HG02571 (cell line): ENCODE measurements around the gene PDLIM7.

ENCODE experiments used
- ATAC-seq: cut with Tn5 transposase; IDR thresholded peaks from one replicate; pipeline ENCODE4 v1.9.1; 2021; ENCODE audit warnings: mild to moderate bottlenecking, moderate library complexity; ENCODE audit not compliant: unreplicated experiment

Gene PDLIM7

GRCh38 chr5:177446200-177447065, 51.0 kb downstream of the PDLIM7 start, which contains the start of gene PRR7:
Gene PRR7, plus strand, starts transcription at chr5:177446814. Its CDS starts 8,254 bp downstream, at chr5:177455068.
- peak; percentile 46 for ATAC-seq

DNA sequence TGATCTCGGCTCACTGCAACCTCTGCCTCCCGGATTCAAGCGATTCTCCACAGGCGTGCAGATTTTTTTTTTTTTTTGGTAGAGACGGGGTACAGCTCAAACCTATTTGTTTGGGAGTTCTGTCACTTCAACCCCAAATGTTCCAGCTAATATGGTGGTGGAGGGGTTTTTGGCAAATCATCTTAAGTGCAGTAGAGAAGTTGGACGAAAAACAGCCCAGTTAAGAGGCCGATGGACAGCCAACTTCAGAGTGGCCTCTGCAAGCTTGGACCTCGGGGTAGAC, 51.5 kb downstream of the PDLIM7 start:
- ATAC-seq = no peak

DNA sequence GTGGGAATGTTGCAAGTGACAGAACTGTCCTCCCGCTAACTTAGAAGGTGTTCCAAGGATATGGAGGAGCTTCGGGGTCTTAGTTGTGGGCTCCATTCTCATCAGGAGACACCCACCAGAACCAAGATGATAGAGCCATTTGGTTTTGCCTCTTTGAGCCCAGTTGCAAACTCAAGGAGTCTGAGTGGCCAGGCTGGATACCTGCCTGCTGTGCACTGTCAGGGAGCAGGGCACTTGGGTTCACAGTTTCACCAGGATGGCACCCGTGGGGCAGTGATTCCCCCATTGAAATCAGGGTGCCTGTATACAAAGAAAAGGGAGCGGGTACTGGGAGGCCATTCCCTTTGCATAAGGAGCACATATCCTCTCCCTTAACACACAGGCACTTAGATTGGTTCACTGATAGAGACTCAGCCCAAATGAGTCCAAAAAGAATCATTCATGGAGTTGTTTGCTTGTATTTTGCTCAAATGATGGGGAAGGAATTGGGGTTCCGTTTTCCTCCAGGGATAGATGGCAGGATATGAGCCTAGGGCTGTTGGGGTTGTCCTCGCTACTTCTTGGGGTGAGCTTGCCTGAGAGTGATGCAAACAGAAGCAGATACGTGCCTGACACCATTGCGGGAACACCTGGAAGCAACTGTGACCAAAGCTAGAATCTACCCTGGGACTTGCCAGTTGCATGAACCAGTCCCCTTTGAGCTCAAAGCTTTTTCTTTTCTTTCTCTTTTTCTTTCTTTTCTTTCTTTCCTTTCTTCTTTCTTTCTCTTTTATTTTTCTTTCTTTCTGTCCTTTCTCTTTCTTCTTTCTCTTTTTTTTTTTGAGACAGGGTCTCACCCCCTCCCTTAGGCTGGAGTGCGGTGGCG, 52.1 kb downstream of the PDLIM7 start:
- ATAC-seq = no peak

DNA sequence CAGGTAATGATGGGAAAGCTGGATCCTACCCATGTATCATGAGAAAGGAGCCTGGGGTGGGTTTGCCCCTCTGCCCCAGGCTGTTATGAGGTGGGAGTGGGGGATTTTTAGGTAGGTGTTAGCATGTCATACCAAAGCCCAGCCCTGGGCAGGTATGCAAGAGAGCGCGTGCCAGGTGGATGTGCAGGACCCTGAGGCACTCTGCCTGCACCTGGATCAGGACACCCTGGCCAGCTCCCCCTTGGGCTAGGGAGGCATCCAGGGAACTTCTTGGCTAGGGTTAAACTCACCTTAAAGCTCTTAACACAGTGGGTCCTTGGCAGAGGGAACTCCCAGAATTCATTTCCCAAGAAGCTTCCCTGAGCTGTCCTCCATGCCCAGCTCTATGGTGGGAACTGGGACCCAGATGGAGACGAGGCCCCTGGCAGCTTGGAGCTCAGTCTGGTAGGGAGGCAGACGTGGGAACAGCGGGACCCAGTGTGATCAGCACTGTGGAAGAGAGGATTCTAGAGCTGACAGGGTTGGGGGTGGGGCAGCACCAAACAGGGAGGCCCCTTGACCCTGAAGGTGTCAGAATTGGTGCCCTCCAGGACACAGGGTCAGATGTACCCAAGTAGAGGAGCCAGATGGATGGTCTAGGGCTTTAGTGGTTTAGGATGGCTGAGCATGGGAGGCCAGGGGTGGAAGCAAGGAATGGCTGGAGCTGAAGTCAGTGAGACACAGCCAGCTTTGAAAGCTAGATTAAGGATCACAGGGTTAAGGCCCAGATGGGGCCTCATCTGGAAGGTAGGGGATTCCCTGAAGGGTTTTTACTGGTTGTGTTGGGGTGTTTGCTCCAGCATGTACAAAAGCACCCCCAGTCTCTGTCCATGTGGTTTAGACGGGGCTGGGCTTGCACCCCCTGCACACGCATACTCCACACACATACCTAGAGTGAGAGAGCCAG, 53.0 kb downstream of the PDLIM7 start:
- no peak for ATAC-seq

GRCh38 chr5:177443144-177443983, 54.0 kb downstream of the PDLIM7 start:
- ATAC-seq = no peak

DNA sequence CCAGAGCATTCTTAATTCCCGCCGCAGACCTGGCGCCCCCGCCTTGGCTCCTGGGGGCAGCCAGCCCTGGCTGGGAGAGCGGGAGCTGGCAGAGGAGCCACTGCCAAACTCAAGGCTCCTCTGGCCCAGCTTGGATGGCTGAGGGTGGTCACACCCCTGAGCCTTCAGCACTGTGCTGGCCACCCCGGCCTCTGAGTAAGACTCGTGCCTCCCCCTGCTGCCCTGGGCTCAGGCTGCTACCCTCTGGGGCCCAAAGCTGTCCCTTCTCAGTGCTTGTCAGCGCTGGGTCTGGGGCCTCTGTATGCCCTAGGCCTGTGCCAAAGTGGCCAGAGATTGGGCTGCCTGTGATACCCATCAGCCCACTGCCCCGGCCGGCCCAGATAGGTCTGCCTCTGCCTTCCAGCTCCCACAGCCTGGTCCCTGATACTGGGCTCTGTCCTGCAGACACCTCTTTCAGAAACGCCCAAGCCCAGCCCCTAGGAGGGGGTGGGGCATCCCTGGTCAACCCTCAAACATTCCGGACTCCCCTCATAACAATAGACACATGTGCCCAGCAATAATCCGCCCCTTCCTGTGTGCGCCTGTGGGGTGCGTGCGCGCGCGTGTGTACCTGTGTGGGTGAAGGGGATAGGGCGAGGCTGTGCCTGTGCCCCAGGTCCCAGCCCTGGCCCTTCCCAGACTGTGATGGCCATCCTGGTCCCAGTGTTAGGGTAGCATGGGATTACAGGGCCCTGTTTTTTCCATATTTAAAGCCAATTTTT, 55.2 kb downstream of the PDLIM7 start:
- ATAC-seq = no peak

- ATAC-seq = no peak
Measured at GRCh38 chr5:177440990-177441780, 56.2 kb downstream of the PDLIM7 start.

GRCh38 chr5:177440211-177440989, 57.0 kb downstream of the PDLIM7 start:
- no peak for ATAC-seq

DNA sequence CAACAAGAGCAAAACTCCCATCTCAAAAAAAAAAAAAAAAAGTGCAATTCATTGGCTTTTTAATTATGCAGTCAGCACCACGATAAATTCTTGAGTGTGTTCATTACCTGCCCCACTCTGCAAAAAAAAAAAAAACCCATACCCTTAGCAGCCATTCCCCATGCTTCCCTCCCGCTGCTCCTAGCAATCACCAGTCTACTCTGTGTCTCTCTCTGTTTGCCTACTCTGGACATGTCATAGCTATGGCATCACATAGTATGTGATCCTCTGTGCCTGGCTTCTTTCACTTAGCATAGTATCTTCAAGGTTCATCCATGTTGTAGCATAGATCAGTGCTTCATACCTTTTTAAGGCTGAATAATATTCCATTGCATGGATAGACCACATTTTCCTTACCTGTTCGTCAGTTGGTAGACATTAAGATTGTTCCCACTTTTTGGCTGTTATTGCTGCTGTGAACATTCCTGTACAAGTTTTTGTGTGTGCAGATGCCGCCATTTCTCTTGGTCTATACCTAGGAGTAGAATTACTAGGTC, 57.8 kb downstream of the PDLIM7 start:
- ATAC-seq = no peak

- no peak for ATAC-seq
Measured at GRCh38 chr5:177438468-177438867, 58.9 kb downstream of the PDLIM7 start.

GRCh38 chr5:177437623-177438022, 59.8 kb downstream of the PDLIM7 start:
- ATAC-seq = no peak

DNA sequence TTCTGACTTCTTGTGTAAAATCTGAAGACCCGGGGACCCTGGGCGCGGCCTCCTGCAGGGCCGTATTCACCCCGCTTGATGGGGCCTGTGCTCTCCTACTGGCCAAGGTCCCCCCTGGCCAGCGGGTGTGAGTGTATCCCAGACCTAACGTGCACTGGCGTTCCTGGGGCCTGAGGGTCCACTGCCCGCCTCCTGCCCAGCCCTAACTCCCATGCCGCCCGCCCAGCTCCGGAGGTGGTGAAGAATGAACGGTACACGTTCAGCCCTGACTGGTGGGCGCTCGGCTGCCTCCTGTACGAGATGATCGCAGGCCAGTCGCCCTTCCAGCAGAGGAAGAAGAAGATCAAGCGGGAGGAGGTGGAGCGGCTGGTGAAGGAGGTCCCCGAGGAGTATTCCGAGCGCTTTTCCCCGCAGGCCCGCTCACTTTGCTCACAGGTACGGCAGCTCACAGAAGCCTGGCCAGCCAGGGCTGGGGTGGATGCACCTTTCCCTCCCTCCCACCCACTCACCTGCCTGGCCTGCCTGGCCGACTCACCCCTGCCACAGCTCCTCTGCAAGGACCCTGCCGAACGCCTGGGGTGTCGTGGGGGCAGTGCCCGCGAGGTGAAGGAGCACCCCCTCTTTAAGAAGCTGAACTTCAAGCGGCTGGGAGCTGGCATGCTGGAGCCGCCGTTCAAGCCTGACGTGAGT, 61.4 kb downstream of the PDLIM7 start:
- no peak for ATAC-seq

GRCh38 chr5:177434942-177435738, 62.3 kb downstream of the PDLIM7 start:
- ATAC-seq = no peak

DNA sequence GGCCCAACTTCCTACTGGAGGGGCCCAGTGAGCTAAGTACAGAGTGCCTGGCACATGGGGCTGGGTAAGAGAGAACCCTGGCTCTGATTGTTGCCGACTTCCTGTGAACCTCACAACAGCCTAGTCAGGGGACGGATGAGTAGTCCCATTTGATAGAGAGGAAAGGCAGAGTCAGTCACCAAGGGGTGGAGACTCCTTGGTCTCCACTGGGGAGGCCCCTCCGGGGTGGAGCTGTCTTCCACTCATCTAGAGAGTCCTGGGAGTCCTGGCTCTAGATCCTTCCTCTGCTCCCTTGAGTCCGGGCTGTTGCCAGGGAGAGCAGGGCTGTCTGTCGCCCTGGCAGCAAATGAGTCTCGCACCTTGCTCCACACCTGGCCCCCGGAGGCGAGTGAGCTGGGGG, 63.0 kb downstream of the PDLIM7 start:
- ATAC-seq = no peak

GRCh38 chr5:177433658-177434217, 63.7 kb downstream of the PDLIM7 start:
- no peak for ATAC-seq
